CD4-positive, alpha-beta memory T cell (primary cell): ENCODE data around the gene LGR4. TPM values are rescaled to one million over a fixed set of nuclear protein-coding genes. Genes with fewer than 3 reads are reported as not detected.

Source experiments
- CTCF ChIA-PET: fragments of 350-600 bp; sonication (Branson Sonifier 250); formaldehyde crosslinking; loops from one replicate; lab custom pipeline; 2021; ENCODE audit warnings: inconsistent platforms; ENCODE audit not compliant: partially characterized antibody; lab: Charles Lee
- POLR2A ChIA-PET: fragments of 350-600 bp; sonication (Branson Sonifier 250); formaldehyde crosslinking; loops from one replicate; lab custom pipeline; 2021; ENCODE audit not compliant: partially characterized antibody; lab: Charles Lee
- DNase-seq, 5 donors: peaks; one replicate each; pipeline versions ENCODE4 v3.0.0 to v3.0.0-alpha.2; 2020 to 2022; ENCODE audit warnings: mixed read lengths in 1 of 5
- H3K27ac ChIP-seq: one replicate; pipeline ENCODE4 v1.7.0; 2013; ENCODE audit warnings: low read depth, low read length
- H3K27me3 ChIP-seq: 2 replicates; pipeline ENCODE4 v1.7.0; 2013; ENCODE audit warnings: mild to moderate bottlenecking, low read length, moderate library complexity; ENCODE audit not compliant: insufficient read depth
- H3K36me3 ChIP-seq: 2 replicates; pipeline ENCODE4 v1.7.0; 2013; ENCODE audit warnings: mild to moderate bottlenecking, low read length, moderate library complexity; ENCODE audit not compliant: insufficient read depth
- H3K4me1 ChIP-seq: 2 replicates; pipeline ENCODE4 v1.7.0; 2013; ENCODE audit warnings: mild to moderate bottlenecking, low read length, moderate library complexity; ENCODE audit not compliant: insufficient read depth
- H3K4me3 ChIP-seq, 2 donors: one replicate each; pipeline ENCODE4 v1.7.0; 2013; ENCODE audit warnings: low read length in 2 of 2, mild to moderate bottlenecking in 1 of 2
- H3K9me3 ChIP-seq, 2 donors: one replicate each; pipeline ENCODE4 v1.7.0; 2013; ENCODE audit warnings: low read length in 2 of 2, control low read depth in 1 of 2; ENCODE audit not compliant: control insufficient read depth in 1 of 2
- H3K27ac Mint-ChIP-seq, 7 donors: one replicate each; pipeline ENCODE4 v1.8.0; 2020 to 2021; ENCODE audit warnings: mixed read lengths in 7 of 7, mild to moderate bottlenecking in 6 of 7, inconsistent platforms in 3 of 7, moderate library complexity in 3 of 7
- H3K27me3 Mint-ChIP-seq, 2 donors: one replicate each; pipeline ENCODE4 v1.8.0; 2020 to 2021; ENCODE audit warnings: mixed read lengths in 2 of 2
- H3K36me3 Mint-ChIP-seq, 2 donors: one replicate each; pipeline ENCODE4 v1.8.0; 2020 to 2021; ENCODE audit warnings: mixed read lengths in 2 of 2, inconsistent platforms in 1 of 2, mild to moderate bottlenecking in 1 of 2
- H3K4me1 Mint-ChIP-seq, 4 donors: one replicate each; pipeline ENCODE4 v1.8.0; 2020 to 2021; ENCODE audit warnings: mixed read lengths in 4 of 4, mild to moderate bottlenecking in 1 of 4
- H3K4me3 Mint-ChIP-seq, 8 donors: one replicate each; pipeline ENCODE4 v1.8.0; 2020 to 2021; ENCODE audit warnings: mixed read lengths in 8 of 8, mild to moderate bottlenecking in 7 of 8, moderate library complexity in 6 of 8, inconsistent platforms in 3 of 8
- H3K9me3 Mint-ChIP-seq, 8 donors: one replicate each; pipeline ENCODE4 v1.8.0; 2020 to 2021; ENCODE audit warnings: mixed read lengths in 8 of 8, mild to moderate bottlenecking in 5 of 8, inconsistent platforms in 3 of 8, moderate library complexity in 1 of 8
- intact Hi-C: fragments of 100-400 bp; cut with micrococcal nuclease; formaldehyde crosslinking; loops from one replicate; pipeline ENCODE4 v1.15.1; 2023
- polyA plus RNA-seq, 2 donors: library from polyadenylated mRNA; unstranded; fragments of 300-500 nt; fragmentation: Illumina TruSeq; gene quantifications; one replicate each; pipeline ENCODE4 v1.2.3, GENCODE V29; 2021
- total RNA-seq, 2 experiments: library from RNA; stranded (reverse); gene quantifications; one replicate each; pipeline ENCODE4 v1.2.3, GENCODE V29; 2021

The LGR4 gene
- total and polyA plus RNA-seq, 4 experiments from 2014 or later: 0.03 to 1.6 (median 0.58) TPM

DNA sequence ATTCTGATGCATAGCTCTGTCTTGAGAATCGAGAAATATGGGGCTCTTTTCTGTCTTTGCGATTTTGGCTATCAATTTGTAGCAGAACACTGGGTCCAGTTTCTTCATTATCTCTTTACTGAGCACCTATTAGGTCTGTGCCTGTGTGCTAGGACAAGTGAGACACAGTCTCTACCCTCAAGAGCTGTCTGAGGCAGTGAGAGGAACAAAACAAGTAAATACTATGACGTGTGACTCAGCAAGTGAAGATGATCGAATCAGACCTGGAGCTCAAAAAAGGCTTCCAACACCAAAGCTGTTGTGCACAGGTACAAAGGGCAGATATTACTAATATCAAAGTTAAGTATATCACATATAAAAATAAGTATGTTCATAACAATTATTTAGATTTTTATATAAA, 52.4 kb downstream of the LGR4 start:
- no peaks in the 10 kb centered on the region for H3K36me3 ChIP-seq
- Mint-ChIP-seq H3K27ac (no peak overlapping the region), H3K4me3 (no peak overlapping the region), H3K36me3 (no peaks in the 10 kb centered on the region), H3K4me1 (no peaks in the 10 kb centered on the region), H3K9me3 (peaks cover 0 to 2% (median 0%) of the 10 kb centered on the region in 8 donors), H3K27me3 (peaks cover 0 to 2% of the 10 kb centered on the region in 2 donors)
- DNase-seq: no peak
- ChIA-PET CTCF (no interaction called here), POLR2A (no interaction called here)
- H3K27ac ChIP-seq: no peak overlapping the region
- H3K4me3 ChIP-seq: no peak overlapping the region
- no peaks in the 10 kb centered on the region for H3K9me3 ChIP-seq
- no peaks in the 10 kb centered on the region for H3K27me3 ChIP-seq
- no peaks in the 10 kb centered on the region for H3K4me1 ChIP-seq
- intact Hi-C loops: no loop called here

DNA sequence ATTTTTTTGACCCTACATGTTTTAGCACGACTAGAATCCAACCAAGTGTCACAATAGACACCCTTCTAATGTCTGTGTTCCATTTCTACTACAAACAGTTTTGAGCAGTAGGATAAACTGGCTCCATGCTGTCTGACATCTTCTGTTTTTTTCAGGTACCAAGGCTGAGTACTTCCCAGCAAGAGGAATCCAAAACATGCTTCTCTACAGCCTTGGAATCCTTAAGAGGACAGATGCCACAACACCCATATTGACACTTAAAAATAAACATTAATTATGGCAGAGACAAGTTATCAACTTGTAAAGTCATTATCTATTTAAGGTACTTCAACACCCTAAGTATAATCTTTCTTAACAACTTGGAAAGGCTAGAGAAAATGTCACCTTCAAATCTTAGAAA, 54.2 kb downstream of the LGR4 start:
- H3K27me3 Mint-ChIP-seq: peaks cover 0 to 3% of the 10 kb centered on the region in 2 donors

DNA sequence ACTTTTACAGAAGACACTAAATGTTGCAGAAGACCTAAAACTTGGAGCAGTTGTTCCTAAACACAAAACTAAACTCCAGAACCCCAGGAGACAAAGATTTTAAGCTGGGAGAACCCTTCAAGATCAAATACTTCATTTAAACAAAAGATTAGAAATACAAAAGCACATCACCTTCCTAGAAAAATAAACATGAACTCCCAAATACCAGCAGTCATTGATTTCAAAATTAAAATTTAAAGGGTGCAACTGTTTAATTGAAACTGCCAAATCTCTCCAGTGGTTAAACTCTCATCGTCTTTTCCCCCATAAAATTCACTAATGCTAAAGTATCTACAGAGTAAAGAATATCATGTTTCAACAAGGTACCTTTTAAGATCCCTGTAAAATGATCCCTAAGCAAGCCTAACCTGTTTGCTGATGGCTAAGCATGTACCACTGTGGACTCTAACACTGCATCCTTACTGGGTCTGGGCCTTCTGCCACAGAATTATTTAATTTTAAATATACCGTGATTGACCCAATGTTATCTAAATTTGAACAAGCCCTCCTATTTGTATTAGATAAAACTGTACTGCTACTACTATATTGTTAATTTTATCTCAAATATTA, 55.9 kb downstream of the LGR4 start:
- no peaks in the 10 kb centered on the region for H3K4me1 ChIP-seq
- intact Hi-C loops: no loop called here
- Mint-ChIP-seq H3K36me3 (no peaks in the 10 kb centered on the region), H3K9me3 (peaks cover 0 to 2% (median 0%) of the 10 kb centered on the region in 8 donors), H3K27ac (no peak overlapping the region), H3K4me3 (no peak overlapping the region), H3K4me1 (no peaks in the 10 kb centered on the region), H3K27me3 (peaks cover 0 to 3% of the 10 kb centered on the region in 2 donors)
- ChIA-PET POLR2A (no interaction called here), CTCF (no interaction called here)
- H3K36me3 ChIP-seq: no peaks in the 10 kb centered on the region
- H3K27ac ChIP-seq: no peak overlapping the region
- H3K27me3 ChIP-seq: no peaks in the 10 kb centered on the region
- no peaks in the 10 kb centered on the region for H3K9me3 ChIP-seq
- DNase-seq: no peak
- H3K4me3 ChIP-seq: no peak overlapping the region

More for the DNA sequence above, 54.2 kb downstream of the LGR4 start:
- Histone ChIP-seq H3K4me3 (no peak overlapping the region), H3K4me1 (no peaks in the 10 kb centered on the region), H3K9me3 (no peaks in the 10 kb centered on the region), H3K27ac (no peak overlapping the region), H3K27me3 (no peaks in the 10 kb centered on the region), H3K36me3 (no peaks in the 10 kb centered on the region)
- POLR2A ChIA-PET: no interaction called here
- no peak overlapping the region for H3K27ac Mint-ChIP-seq
- intact Hi-C loops: no loop called here
- H3K4me1 Mint-ChIP-seq: no peaks in the 10 kb centered on the region
- no peak for DNase-seq
- H3K9me3 Mint-ChIP-seq: peaks cover 0 to 2% (median 0%) of the 10 kb centered on the region in 8 donors
- no peak overlapping the region for H3K4me3 Mint-ChIP-seq
- H3K36me3 Mint-ChIP-seq: no peaks in the 10 kb centered on the region
- CTCF ChIA-PET: no interaction called here

DNA sequence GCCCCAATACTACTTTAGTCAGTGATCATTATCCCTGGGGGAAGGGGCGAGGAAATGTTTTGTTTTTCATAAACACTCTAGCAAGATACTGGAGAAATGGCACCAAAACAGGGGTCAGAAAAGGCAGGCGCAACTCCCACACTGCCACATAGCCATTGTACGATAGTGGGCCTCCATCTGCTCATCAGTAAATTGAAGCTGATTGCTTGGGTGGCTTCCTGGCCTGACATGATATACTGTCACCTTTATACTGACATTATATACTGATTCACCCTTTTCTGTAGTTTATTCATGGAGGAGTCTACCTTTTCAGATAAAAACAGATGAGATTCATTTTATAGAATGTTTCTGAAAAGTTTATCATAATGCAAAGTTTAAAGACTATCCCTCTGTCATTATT, 57.9 kb downstream of the LGR4 start:
- Mint-ChIP-seq H3K9me3 (peaks cover 0 to 2% (median 0%) of the 10 kb centered on the region in 8 donors), H3K4me1 (no peaks in the 10 kb centered on the region), H3K4me3 (no peak overlapping the region), H3K27me3 (peaks cover 1 to 4% of the 10 kb centered on the region in 2 donors), H3K36me3 (no peaks in the 10 kb centered on the region), H3K27ac (no peak overlapping the region)
- no peak overlapping the region for H3K4me3 ChIP-seq
- H3K27me3 ChIP-seq: no peaks in the 10 kb centered on the region
- intact Hi-C loops: no loop called here
- no peaks in the 10 kb centered on the region for H3K9me3 ChIP-seq
- no peaks in the 10 kb centered on the region for H3K4me1 ChIP-seq
- no peaks in the 10 kb centered on the region for H3K36me3 ChIP-seq
- CTCF ChIA-PET: no interaction called here
- POLR2A ChIA-PET: no interaction called here
- no peak overlapping the region for H3K27ac ChIP-seq
- no peak for DNase-seq

DNA sequence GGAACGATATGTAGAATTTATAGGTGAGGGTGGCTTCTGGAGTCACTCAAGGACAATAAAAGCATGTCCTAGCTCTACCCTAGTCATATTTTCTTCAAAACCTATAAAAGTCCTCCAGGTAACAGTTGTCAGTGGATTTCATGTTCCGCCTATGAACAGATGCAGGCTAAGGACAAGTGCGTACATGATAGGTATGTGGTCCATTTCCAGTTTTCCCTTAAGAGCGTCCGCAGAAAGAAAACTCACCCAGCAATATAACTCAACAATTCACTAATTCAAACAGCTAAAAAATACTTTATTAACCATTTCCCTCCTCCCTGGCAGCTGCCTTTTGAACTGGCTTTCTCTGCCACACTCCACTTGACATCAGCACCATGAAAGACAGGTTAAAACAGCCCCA, 59.4 kb downstream of the LGR4 start:
- no peak overlapping the region for H3K27ac Mint-ChIP-seq

DNA sequence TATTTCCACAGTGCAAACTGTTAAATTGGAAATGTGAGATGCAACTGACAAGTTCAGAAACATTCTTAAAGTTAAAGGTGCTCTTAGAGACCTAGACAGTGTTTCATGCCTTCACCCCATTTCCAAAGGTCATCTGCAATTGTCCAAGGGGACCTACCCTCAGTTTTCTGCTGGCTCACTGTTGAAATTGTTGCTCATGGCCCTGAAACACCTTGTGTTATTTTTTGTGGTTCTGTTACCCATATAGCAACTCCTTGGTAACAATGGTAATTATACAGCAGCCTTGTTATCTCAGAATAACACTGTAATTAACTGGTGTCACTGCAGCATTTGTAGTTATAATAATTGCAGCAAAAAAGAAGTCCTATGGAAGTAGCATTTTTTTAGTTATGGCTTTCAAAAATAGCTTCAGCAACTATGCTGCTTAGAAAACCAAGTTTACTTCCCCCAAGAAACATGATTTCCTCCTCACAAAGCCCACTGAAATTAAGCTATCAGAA, 60.3 kb downstream of the LGR4 start:
- intact Hi-C loops: no loop called here
- Histone ChIP-seq H3K9me3 (no peaks in the 10 kb centered on the region), H3K4me3 (no peak overlapping the region), H3K27me3 (no peaks in the 10 kb centered on the region), H3K36me3 (no peaks in the 10 kb centered on the region), H3K4me1 (no peaks in the 10 kb centered on the region), H3K27ac (no peak overlapping the region)
- H3K4me1 Mint-ChIP-seq: no peaks in the 10 kb centered on the region
- H3K27me3 Mint-ChIP-seq: peaks cover 4 to 7% of the 10 kb centered on the region in 2 donors
- DNase-seq: no peak
- H3K36me3 Mint-ChIP-seq: no peaks in the 10 kb centered on the region
- ChIA-PET POLR2A (no interaction called here), CTCF (no interaction called here)
- H3K9me3 Mint-ChIP-seq: peaks cover 0 to under 1% (median 0%) of the 10 kb centered on the region in 8 donors
- no peak overlapping the region for H3K4me3 Mint-ChIP-seq
- no peak overlapping the region for H3K27ac Mint-ChIP-seq

More for the DNA sequence above, 59.4 kb downstream of the LGR4 start:
- H3K9me3 Mint-ChIP-seq: peaks cover 0 to 2% (median 0%) of the 10 kb centered on the region in 8 donors
- CTCF ChIA-PET: no interaction called here
- H3K27ac ChIP-seq: no peak overlapping the region
- no peaks in the 10 kb centered on the region for H3K36me3 Mint-ChIP-seq
- POLR2A ChIA-PET: no interaction called here
- H3K27me3 ChIP-seq: no peaks in the 10 kb centered on the region
- H3K4me3 Mint-ChIP-seq: no peak overlapping the region
- intact Hi-C loops: no loop called here
- H3K4me3 ChIP-seq: no peak overlapping the region
- H3K9me3 ChIP-seq: no peaks in the 10 kb centered on the region
- peaks cover 4 to 7% of the 10 kb centered on the region in 2 donors for H3K27me3 Mint-ChIP-seq
- no peaks in the 10 kb centered on the region for H3K4me1 ChIP-seq
- no peaks in the 10 kb centered on the region for H3K36me3 ChIP-seq
- no peak for DNase-seq
- no peaks in the 10 kb centered on the region for H3K4me1 Mint-ChIP-seq

DNA sequence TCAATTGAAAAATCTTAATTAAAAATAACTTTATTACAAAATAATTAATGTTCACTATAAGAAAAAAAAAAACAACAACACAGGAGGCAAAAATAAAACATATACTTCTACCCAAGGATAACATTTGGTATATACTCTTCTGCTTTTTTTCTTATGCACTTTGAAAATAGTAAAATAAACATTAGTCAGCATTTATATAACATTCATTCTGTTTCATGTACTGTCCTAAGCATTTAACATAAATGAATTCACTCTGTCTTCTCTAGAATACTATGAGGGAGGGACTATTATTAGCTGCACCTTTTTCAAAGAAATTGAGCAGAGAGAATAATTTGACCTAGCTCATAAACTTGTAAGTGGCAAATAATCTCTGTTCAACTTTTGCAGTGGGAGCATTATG, 61.3 kb downstream of the LGR4 start:
- ChIA-PET POLR2A (no interaction called here), CTCF (no interaction called here)
- Histone ChIP-seq H3K9me3 (no peaks in the 10 kb centered on the region), H3K27ac (no peak overlapping the region), H3K4me1 (no peaks in the 10 kb centered on the region), H3K4me3 (no peak overlapping the region), H3K27me3 (no peaks in the 10 kb centered on the region), H3K36me3 (no peaks in the 10 kb centered on the region)
- no peak overlapping the region for H3K4me3 Mint-ChIP-seq
- H3K36me3 Mint-ChIP-seq: no peaks in the 10 kb centered on the region
- DNase-seq: no peak
- H3K9me3 Mint-ChIP-seq: no peaks in the 10 kb centered on the region
- peaks cover 4 to 7% of the 10 kb centered on the region in 2 donors for H3K27me3 Mint-ChIP-seq
- H3K27ac Mint-ChIP-seq: no peak overlapping the region
- H3K4me1 Mint-ChIP-seq: no peaks in the 10 kb centered on the region
- intact Hi-C loops: no loop called here
